NCI-H1694 treated with DMSO at 0.1 percent for 48 hours (cell line): ENCODE measurements around the gene GNB1L.

ENCODE experiments used
- DNase-seq: peaks from one replicate; lab custom pipeline; 2025; lab: John Stamatoyannopoulos, UW

The GNB1L gene

GRCh38 chr22:19748991-19749664, 105.5 kb downstream of the GNB1L start:
- DNase-seq: no peak

- DNase-seq: no peak
Measured at GRCh38 chr22:19748139-19748538, 106.5 kb downstream of the GNB1L start.

GRCh38 chr22:19747551-19747950, 107.1 kb downstream of the GNB1L start:
- DNase-seq: no peak

- DNase-seq: no peak
Measured at GRCh38 chr22:19746726-19747125, 107.9 kb downstream of the GNB1L start.

GRCh38 chr22:19745155-19746101, 109.2 kb downstream of the GNB1L start:
- no peak for DNase-seq

GRCh38 chr22:19744350-19745006, 110.2 kb downstream of the GNB1L start:
- no peak for DNase-seq

- no peak for DNase-seq
Measured at GRCh38 chr22:19743651-19744050, 111.0 kb downstream of the GNB1L start.

GRCh38 chr22:19743081-19743480, 111.6 kb downstream of the GNB1L start:
- DNase-seq: no peak

- no peak for DNase-seq
Measured at GRCh38 chr22:19742160-19743066, 112.3 kb downstream of the GNB1L start.

- no peak for DNase-seq
Measured at GRCh38 chr22:19741053-19741452, 113.6 kb downstream of the GNB1L start.

GRCh38 chr22:19740586-19740985, 114.1 kb downstream of the GNB1L start:
- no peak for DNase-seq

- no peak for DNase-seq
Measured at GRCh38 chr22:19739911-19740449, 114.7 kb downstream of the GNB1L start.

GRCh38 chr22:19739448-19739895, 115.2 kb downstream of the GNB1L start:
- DNase-seq: no peak

GRCh38 chr22:19738664-19739447, 115.8 kb downstream of the GNB1L start:
- DNase-seq: no peak

GRCh38 chr22:19737846-19738663, 116.6 kb downstream of the GNB1L start:
- DNase-seq: no peak

- DNase-seq: no peak
Measured at GRCh38 chr22:19735665-19736510, 118.8 kb downstream of the GNB1L start.

GRCh38 chr22:19734837-19735382, 119.8 kb downstream of the GNB1L start:
- DNase-seq: no peak

GRCh38 chr22:19734163-19734562, 120.5 kb downstream of the GNB1L start:
- DNase-seq: no peak
